ENCODE results near the gene ADCY2. TPM values are rescaled to one million over a fixed set of nuclear protein-coding genes. Genes with fewer than 3 reads are reported as not detected.

The ADCY2 gene
- total and polyA plus RNA-seq, 8 donors: 0.29 to 7.5 (median 1.1) TPM

DNA sequence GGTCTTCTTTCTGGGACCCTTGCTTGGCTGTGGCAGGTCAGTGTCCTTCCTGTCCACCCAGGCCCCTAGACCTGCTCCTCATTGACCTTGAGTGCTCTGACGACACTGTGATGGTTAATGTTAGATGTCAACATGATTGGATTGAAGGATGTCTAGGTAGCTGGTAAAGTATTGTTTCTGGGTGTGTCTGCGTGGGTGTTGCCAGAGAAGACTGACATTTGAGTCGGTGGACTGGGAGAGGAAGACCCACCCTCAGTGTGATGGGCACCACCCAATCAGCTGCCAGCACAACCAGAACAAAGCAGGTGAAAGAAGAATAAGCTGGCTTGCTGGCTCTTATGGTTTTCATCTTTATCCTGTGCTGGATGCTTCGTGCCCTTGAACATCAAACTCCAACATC is 380.5 kb downstream of the ADCY2 start:
- Histone ChIP-seq H3K36me3 (no peaks in the 10 kb centered on the region), H3K4me1 (no peaks in the 10 kb centered on the region), H3K9me3 (no peaks in the 10 kb centered on the region), H3K4me3 (no peak overlapping the region), H3K27me3 (no peaks in the 10 kb centered on the region), H3K27ac (no peak overlapping the region)
- intact Hi-C loops (cut with DNase I; ENCODE audit: low total_unique reads): no loop called here
- TF ChIP-seq, protein P1, sequence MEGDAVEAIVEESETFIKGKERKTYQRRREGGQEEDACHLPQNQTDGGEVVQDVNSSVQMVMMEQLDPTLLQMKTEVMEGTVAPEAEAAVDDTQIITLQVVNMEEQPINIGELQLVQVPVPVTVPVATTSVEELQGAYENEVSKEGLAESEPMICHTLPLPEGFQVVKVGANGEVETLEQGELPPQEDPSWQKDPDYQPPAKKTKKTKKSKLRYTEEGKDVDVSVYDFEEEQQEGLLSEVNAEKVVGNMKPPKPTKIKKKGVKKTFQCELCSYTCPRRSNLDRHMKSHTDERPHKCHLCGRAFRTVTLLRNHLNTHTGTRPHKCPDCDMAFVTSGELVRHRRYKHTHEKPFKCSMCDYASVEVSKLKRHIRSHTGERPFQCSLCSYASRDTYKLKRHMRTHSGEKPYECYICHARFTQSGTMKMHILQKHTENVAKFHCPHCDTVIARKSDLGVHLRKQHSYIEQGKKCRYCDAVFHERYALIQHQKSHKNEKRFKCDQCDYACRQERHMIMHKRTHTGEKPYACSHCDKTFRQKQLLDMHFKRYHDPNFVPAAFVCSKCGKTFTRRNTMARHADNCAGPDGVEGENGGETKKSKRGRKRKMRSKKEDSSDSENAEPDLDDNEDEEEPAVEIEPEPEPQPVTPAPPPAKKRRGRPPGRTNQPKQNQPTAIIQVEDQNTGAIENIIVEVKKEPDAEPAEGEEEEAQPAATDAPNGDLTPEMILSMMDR (IDR thresholded peaks at IDR 0.05): no peak
- TF ChIP-seq EP300 (IDR thresholded peaks at IDR 0.05) (no peak), POLR2AphosphoS5 (IDR thresholded peaks at IDR 0.05) (no peak), POLR2A (IDR thresholded peaks at IDR 0.05) (no peak)
- no peak for DNase-seq
- 86 to 90% (median 89%) methylated on average over 4 of the region's 4 CpGs for WGBS, 5 donors

DNA sequence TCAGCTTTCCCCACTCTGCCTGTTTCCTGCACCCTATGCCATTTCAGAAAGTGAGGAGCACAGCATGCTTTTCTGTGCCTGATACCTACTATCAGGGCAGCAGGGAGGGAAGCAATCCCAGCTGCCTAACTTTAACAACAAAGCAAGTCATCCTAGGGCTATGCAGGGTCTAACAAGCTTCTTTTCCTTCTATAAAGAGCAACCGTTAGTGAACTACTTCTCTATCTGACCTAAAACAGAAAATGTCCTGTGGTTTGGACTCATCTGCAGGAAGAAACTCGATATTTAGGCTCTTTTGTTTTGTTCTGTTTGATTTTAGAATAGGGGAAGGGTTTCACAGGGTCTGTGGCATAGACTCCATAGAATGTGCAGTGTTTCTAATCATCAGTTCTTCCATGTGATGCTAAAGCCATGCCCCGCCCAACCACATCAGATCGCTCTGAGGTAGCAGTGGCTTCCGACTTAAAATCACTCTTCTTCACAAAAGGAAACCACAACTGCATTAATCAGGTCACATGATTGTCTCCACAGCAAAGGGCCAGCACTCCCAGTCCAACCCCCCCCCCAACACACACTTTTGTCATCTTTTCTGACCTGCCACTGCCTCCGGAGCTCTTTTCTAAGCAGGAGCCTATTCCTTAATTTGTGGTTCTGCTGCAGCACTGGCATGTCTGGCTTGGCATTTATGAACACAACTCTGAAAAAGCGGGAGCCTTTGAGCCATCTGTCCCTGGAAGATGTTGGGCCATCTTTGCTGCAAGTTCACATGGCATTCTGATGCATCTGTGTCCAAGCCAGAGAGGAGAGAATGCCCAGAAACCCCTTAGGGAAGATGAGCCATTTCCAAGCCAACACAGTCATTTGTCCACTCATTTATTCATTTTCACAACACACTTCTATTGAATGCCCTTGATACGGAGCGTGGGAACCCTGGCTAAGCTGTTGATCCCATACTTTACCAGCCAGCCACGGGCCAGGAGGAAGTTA is 383.4 kb downstream of the ADCY2 start:
- no peak for DNase-seq
- Histone ChIP-seq H3K27me3 (no peaks in the 10 kb centered on the region), H3K27ac (no peak overlapping the region), H3K4me1 (no peaks in the 10 kb centered on the region), H3K9me3 (no peaks in the 10 kb centered on the region), H3K36me3 (no peaks in the 10 kb centered on the region), H3K4me3 (no peak overlapping the region)
- 61 to 75% (median 72%) methylated on average over 10 of the region's 10 CpGs for WGBS, 5 donors
- intact Hi-C loops (cut with DNase I; ENCODE audit: low total_unique reads): no loop called here
- TF ChIP-seq, protein P1 (IDR thresholded peaks at IDR 0.05): no peak
- TF ChIP-seq EP300 (IDR thresholded peaks at IDR 0.05) (no peak), POLR2A (IDR thresholded peaks at IDR 0.05) (no peak), POLR2AphosphoS5 (IDR thresholded peaks at IDR 0.05) (no peak)

DNA sequence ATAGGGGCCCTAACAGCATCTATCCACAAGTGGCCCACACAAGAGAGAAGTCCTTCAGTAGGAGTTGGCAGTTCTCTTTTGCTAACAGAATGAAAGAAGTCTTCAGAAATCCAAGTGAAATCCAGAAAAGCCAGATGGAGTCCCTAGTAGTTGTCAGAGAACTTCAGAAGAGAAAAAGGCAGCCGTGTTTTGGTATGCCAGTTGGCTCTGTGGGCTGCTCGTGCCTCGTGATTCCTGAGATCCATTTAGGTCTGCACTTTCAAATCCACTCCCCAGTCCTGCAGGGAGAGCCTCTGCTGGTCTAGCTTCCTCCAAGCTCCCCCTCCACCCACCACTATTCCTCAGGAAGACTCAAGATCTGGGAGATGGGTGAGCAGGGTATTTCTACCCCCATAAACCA is 386.0 kb downstream of the ADCY2 start:
- H3K9me3 ChIP-seq: no peaks in the 10 kb centered on the region
- no peak overlapping the region for H3K4me3 ChIP-seq
- intact Hi-C loops (cut with DNase I; ENCODE audit: low total_unique reads): no loop called here
- 35 to 57% (median 51%) methylated on average over 2 to 3 of the region's 3 CpGs for WGBS, 5 donors
- H3K36me3 ChIP-seq: no peaks in the 10 kb centered on the region
- H3K27ac ChIP-seq: no peak overlapping the region
- no peaks in the 10 kb centered on the region for H3K27me3 ChIP-seq
- H3K4me1 ChIP-seq: no peaks in the 10 kb centered on the region
- DNase-seq: no peak
- TF ChIP-seq POLR2AphosphoS5 (IDR thresholded peaks at IDR 0.05) (no peak), POLR2A (IDR thresholded peaks at IDR 0.05) (no peak), EP300 (IDR thresholded peaks at IDR 0.05) (no peak)
- TF ChIP-seq, protein P1 (IDR thresholded peaks at IDR 0.05): no peak

DNA sequence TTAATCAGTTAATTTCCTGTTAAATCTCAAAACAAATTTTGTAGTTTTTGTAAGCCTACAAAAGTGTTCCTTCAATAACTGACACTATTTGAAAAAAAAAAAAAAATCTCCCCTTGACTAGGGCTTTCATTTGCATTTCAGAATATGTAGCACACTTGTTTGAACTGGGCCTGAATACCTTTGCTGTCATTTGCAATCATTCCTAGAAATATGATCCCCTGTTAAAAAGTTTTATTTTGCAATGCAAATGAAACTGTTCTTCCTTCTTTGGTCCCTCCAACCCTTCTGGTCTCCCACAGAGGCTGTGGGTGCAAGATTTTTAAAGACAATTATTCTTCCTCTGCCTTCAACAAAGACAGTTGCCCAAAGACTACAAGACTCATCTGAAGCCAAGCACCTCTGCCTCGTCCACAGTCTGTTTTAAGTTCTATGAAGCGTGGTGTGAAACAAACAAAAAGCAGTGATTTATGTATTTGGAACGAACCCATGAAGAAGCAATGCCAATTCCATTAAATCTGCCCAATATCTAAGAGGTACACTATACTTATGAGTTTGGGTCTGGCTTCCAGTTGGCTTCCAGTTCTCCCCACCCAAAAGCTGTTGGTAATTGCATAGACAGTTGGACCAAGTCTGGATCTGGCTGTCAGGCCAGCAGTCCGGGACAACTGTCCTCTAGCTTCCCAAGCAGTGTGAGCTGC is 388.9 kb downstream of the ADCY2 start:
- H3K36me3 ChIP-seq: no peaks in the 10 kb centered on the region
- no peak for DNase-seq
- no peaks in the 10 kb centered on the region for H3K27me3 ChIP-seq
- intact Hi-C loops (cut with DNase I; ENCODE audit: low total_unique reads): no loop called here
- no peaks in the 10 kb centered on the region for H3K4me1 ChIP-seq
- no peak overlapping the region for H3K4me3 ChIP-seq
- WGBS, 5 donors: 62 to 86% (median 78%) methylated on average over 4 of the region's 4 CpGs
- no peak overlapping the region for H3K27ac ChIP-seq
- TF ChIP-seq POLR2AphosphoS5 (IDR thresholded peaks at IDR 0.05): no peak
- TF ChIP-seq, protein P1 (IDR thresholded peaks at IDR 0.05): no peak
- TF ChIP-seq EP300 (IDR thresholded peaks at IDR 0.05): no peak
- TF ChIP-seq POLR2A (IDR thresholded peaks at IDR 0.05): no peak
- H3K9me3 ChIP-seq: no peaks in the 10 kb centered on the region

Data from stomach (tissue), 9 donors.